GM18909 (cell line): ENCODE data around the gene ITGA2.

Experiments
- ATAC-seq: cut with Tn5 transposase; IDR thresholded peaks from one replicate; pipeline ENCODE4 v1.9.1; 2021; ENCODE audit warnings: mild to moderate bottlenecking; ENCODE audit not compliant: unreplicated experiment, poor library complexity

Gene ITGA2

DNA sequence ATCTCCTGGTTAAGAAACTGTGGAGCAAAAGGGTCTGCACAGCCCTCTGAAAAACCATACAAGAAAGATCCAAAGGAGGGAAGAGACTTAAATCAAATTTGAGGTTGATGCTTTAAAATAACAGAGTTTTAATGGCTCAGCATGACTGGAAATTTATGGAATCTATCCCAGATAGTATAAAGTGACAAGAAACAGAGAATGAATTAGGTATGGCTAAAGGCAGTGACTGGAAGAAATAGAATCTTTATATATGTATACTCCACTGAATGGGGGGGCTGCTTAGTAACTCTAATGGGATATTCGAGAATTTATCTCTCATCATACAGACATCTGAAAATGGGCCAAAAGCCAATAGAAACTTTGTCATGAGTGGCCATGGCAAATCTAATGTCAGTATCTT is 138.0 kb downstream of the ITGA2 start:
- no peak for ATAC-seq

DNA sequence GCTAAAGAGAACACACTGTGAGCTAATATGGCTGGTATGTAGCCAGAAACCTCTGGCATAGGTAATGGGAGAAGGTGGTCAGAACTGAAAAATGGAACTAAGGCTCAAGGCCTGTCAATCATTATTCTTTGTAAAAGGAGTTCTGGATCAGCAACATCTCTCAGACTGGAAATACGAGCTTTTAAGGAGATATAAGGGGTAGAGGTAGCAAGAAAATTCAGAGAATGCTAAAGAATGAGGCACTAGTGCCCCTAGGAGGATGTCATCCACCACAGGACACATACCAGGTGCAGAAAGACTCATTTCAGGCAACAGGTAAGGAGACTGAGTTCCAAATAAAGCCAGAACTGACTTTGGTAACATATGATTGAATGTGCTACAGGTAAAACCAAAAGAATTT is 139.3 kb downstream of the ITGA2 start:
- no peak for ATAC-seq

DNA sequence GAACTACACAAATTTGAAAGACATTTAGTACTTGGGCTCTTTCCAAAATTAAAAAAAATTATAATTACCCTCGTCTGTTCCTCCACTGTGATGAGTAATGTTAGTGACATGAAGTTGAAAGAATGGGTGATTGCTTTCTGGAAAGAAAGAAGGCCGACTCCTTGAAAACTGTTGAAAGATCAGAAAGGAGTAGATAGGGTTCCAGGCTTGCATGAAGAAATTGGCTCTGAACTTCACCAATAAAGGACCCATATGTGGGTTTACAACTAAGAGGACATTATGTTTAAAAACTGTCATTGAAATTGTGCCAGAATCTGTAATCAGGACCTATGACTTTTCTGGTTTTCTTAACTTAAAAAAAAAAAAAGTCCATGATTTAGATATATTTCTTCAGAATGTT is 141.1 kb downstream of the ITGA2 start:
- no peak for ATAC-seq

DNA sequence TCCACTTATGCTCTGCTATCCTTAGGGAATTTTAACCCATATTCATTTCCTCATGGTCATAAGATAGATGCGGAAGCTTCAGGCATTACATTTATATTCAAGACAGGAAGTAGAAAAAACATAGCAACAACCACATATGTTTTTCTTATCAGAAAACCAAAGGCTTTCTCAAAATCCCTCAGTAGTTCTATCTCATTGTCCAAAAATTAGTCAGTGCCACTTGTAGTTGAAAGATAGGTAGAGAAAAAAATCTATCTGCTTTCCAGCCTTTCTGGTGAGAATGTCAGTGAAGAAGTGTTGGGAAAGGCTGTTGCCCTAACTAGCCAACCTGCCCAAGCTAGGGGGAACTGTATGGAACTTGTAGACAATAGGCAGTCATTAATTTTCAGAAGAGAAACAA is 143.9 kb downstream of the ITGA2 start:
- ATAC-seq, result no peak
